Adrenal gland (tissue), 5 donors: ENCODE results near the gene RPS6KL1.

Experiments used
- CTCF ChIP-seq, 6 experiments: fragments of 450-650 bp in 4 of 6; fragments of 200-600 bp in 2 of 6; sonication (generic) in 1 of 6; IDR thresholded peaks; 1 replicate in 5 of 6; 2 replicates in 1 of 6; pipeline versions ENCODE4 v1.5.1 to v1.8.0; 2016 to 2021; ENCODE audit warnings: antibody characterized with exemption in 6 of 6, mild to moderate bottlenecking in 2 of 6, moderate library complexity in 1 of 6
- POLR2A ChIP-seq, 2 donors: fragments of 450-650 bp; IDR thresholded peaks; one replicate each; pipeline ENCODE4 v1.6.1; 2017; ENCODE audit warnings: antibody characterized with exemption in 2 of 2, mild to moderate bottlenecking in 2 of 2, moderate library complexity in 1 of 2
- donor health status: DM: no; HTN: no; CAD: no.

DNA sequence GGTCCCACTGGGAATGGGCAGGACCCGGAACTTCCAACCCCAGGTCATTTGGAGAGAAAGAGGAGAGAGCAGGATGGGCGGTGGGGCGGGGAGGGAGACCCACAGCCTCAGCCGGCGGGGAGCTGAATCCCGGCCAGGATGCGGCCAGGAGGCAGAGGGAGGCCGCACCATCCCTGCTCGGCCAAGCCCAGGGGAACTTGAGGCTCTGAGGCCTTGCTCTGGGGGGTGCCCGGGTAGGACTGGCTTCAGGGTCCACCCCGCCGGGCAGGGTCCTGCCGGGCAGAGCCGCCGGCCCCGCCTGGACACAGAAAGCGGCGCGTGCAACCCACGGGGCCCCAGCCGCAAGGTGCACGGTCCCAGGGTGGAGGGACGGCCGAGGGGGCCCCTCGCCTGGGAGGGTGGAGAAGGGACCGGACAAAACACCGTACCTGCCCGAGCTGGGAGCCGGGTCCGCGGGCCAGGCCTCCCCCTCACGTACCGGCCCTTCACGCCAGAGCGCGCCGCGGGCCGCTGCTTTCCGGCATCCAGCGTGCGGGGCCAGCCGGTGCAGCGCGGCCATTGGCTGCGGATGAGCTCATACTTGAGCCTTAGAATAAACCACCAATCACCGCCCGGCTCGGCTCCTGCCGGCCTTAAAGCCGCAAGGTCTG, at the start of gene RPS6KL1:
- TF ChIP-seq CTCF (IDR thresholded peaks at IDR 0.05), result no peak
- no peak for TF ChIP-seq POLR2A (IDR thresholded peaks at IDR 0.05)
